GM23338 (cell line): ENCODE data around the gene MOB2. TPM values are rescaled to one million over a fixed set of nuclear protein-coding genes. Genes with fewer than 3 reads are reported as not detected.
A peak's percentile ranks its signal among the peaks of the same experiment; 100 is the strongest.

Experiments
- ATAC-seq: fragments of 200-7000 bp; cut with Tn5 transposase; 3 replicates; pipeline ENCODE4 v1.9.1; 2020
- DNase-seq: peaks from one replicate; pipeline ENCODE4 v3.0.0-alpha.2; 2015; ENCODE audit warnings: low spot score
- H2AFZ ChIP-seq: fragments of 200-600 bp; sonication (generic); 2 replicates; pipeline ENCODE4 v1.8.0; 2016; ENCODE audit warnings: antibody characterized with exemption, mild to moderate bottlenecking, moderate library complexity
- H3F3A ChIP-seq: fragments of 200-600 bp; sonication (generic); replicated peaks from 2 replicates; pipeline ENCODE4 v1.8.0; 2017; ENCODE audit warnings: antibody characterized with exemption, mixed run types, low read depth
- H3K27ac ChIP-seq: fragments of 200-600 bp; sonication (generic); 2 replicates; pipeline ENCODE4 v1.6.1; 2016; ENCODE audit warnings: low read depth
- H3K27me3 ChIP-seq: fragments of 200-600 bp; sonication (generic); 2 replicates; pipeline ENCODE4 v1.8.0; 2016; ENCODE audit warnings: mild to moderate bottlenecking, mixed run types, moderate library complexity; ENCODE audit not compliant: insufficient read depth
- H3K36me3 ChIP-seq: fragments of 200-600 bp; sonication (generic); 2 replicates; pipeline ENCODE4 v1.8.0; 2016; ENCODE audit warnings: mild to moderate bottlenecking; ENCODE audit not compliant: insufficient read depth
- H3K4me1 ChIP-seq: fragments of 200-600 bp; sonication (generic); 2 replicates; pipeline ENCODE4 v1.8.0; 2016; ENCODE audit warnings: mild to moderate bottlenecking, moderate library complexity; ENCODE audit not compliant: insufficient read depth
- H3K4me2 ChIP-seq: fragments of 200-600 bp; sonication (generic); 2 replicates; pipeline ENCODE4 v1.7.1; 2017; ENCODE audit warnings: mixed run types
- H3K4me3 ChIP-seq: fragments of 200-600 bp; sonication (generic); 2 replicates; pipeline ENCODE4 v1.6.1; 2016; ENCODE audit warnings: mixed run types
- H3K79me2 ChIP-seq: fragments of 200-600 bp; sonication (generic); replicated peaks from 2 replicates; pipeline ENCODE4 v1.8.0; 2017; ENCODE audit warnings: mild to moderate bottlenecking; ENCODE audit not compliant: insufficient read depth
- H3K9me2 ChIP-seq: fragments of 200-600 bp; sonication (generic); 2 replicates; pipeline ENCODE4 v1.8.0; 2017; ENCODE audit not compliant: insufficient read depth
- H4K20me1 ChIP-seq: fragments of 200-600 bp; sonication (generic); replicated peaks from 2 replicates; pipeline ENCODE4 v1.8.0; 2017; ENCODE audit warnings: mild to moderate bottlenecking; ENCODE audit not compliant: insufficient read depth
- H3K27ac Mint-ChIP-seq: 2 replicates; pipeline ENCODE4 v1.8.0; 2020; ENCODE audit warnings: inconsistent platforms, mild to moderate bottlenecking, moderate library complexity, mixed read lengths
- H3K27me3 Mint-ChIP-seq: 3 replicates; pipeline ENCODE4 v1.8.0; 2022; ENCODE audit warnings: low read depth, mild to moderate bottlenecking, moderate library complexity, mixed read lengths, inconsistent platforms; ENCODE audit not compliant: insufficient read depth, poor library complexity
- H3K36me3 Mint-ChIP-seq: 3 replicates; pipeline ENCODE4 v1.8.0; 2021; ENCODE audit warnings: low read depth, mild to moderate bottlenecking, inconsistent platforms, moderate library complexity, mixed read lengths
- H3K4me1 Mint-ChIP-seq: 3 replicates; pipeline ENCODE4 v1.8.0; 2020; ENCODE audit warnings: mild to moderate bottlenecking, inconsistent platforms, mixed read lengths
- H3K4me3 Mint-ChIP-seq: 3 replicates; pipeline ENCODE4 v1.8.0; 2021; ENCODE audit warnings: moderate library complexity, mild to moderate bottlenecking, inconsistent platforms, mixed read lengths
- H3K9me3 Mint-ChIP-seq: 3 replicates; pipeline ENCODE4 v1.8.0; 2020; ENCODE audit warnings: moderate library complexity, mild to moderate bottlenecking, inconsistent platforms, mixed read lengths
- CTCF ChIP-seq, 2 experiments: fragments of 200-600 bp in 1 of 2; sonication (generic) in 1 of 2; conservative IDR thresholded peaks; 2 replicates each; pipeline versions ENCODE4 v1.5.1 to v1.6.1; 2016 to 2017; ENCODE audit warnings: antibody characterized with exemption in 2 of 2, low read depth in 2 of 2, mild to moderate bottlenecking in 2 of 2, moderate library complexity in 1 of 2
- ETS1 ChIP-seq: IDR thresholded peaks from 2 replicates; pipeline ENCODE4 v1.6.1; 2016; ENCODE audit warnings: antibody characterized with exemption
- EZH2 ChIP-seq: fragments of 200-600 bp; sonication (generic); IDR thresholded peaks from one replicate; pipeline ENCODE4 v1.8.0; 2017; ENCODE audit warnings: antibody characterized with exemption, mild to moderate bottlenecking, low read depth; ENCODE audit not compliant: unreplicated experiment
- EZH2phosphoT487 ChIP-seq: fragments of 200-600 bp; sonication (generic); IDR thresholded peaks from one replicate; pipeline ENCODE4 v1.8.1; 2018; ENCODE audit warnings: antibody characterized with exemption; ENCODE audit not compliant: unreplicated experiment
- JUNB ChIP-seq: IDR thresholded peaks from one replicate; pipeline ENCODE4 v1.6.1; 2016; ENCODE audit warnings: antibody characterized with exemption; ENCODE audit not compliant: unreplicated experiment
- ZNF331 ChIP-seq: fragments of 250-450 bp; sonication (Bioruptor Pico); IDR thresholded peaks from 2 replicates; pipeline ENCODE4 v1.5.0; 2020; ENCODE audit warnings: low read depth, mild to moderate bottlenecking, moderate library complexity
- ZNF462 ChIP-seq: fragments of 250-450 bp; sonication (Bioruptor Pico); IDR thresholded peaks from 2 replicates; pipeline ENCODE4 v1.5.0; 2020; ENCODE audit warnings: mild to moderate bottlenecking, moderate library complexity
- polyA plus RNA-seq: library from polyadenylated mRNA; unstranded; fragments of >200 nt; fragmentation: Nextera tagmentation; extraction: Ambion mirVana; gene quantifications from 2 replicates; pipeline ENCODE4 v1.2.1, GENCODE V29; 2016
- total RNA-seq: library from RNA; depleted of rRNA; stranded (reverse); fragments of >200 nt; shearing (Covaris generic); gene quantifications from 2 replicates; pipeline ENCODE4 v1.2.3, GENCODE V29; 2014

Gene MOB2
- total and polyA plus RNA-seq, 2 experiments from 2014 or later: 10.1 to 19.7 TPM

GRCh38 chr11:1454576-1454975, 32.0 kb downstream of the MOB2 start:
- H3K9me3 Mint-ChIP-seq: no peaks in the 10 kb centered on the region
- H3K27me3 Mint-ChIP-seq: peaks cover 7% of the 10 kb centered on the region
- peaks cover 4% of the 10 kb centered on the region; the same call in 1 of the 3 replicates for H3K36me3 Mint-ChIP-seq
- ATAC-seq (no peak), DNase-seq (no peak)
- no peak overlapping the region for H3K27ac Mint-ChIP-seq
- Histone ChIP-seq H3K4me3 (no peak overlapping the region), H3K79me2 (no peaks in the 10 kb centered on the region), H2AFZ (no peak overlapping the region), H3K4me1 (0 out of 2 replicates have a peak, but pooled peaks cover 2% of the 10 kb centered on the region), H3K4me2 (no peak overlapping the region), H3K9me2 (no peaks in the 10 kb centered on the region), H3K27ac (no peak overlapping the region), H4K20me1 (no peaks in the 10 kb centered on the region), H3F3A (no peaks in the 10 kb centered on the region), H3K36me3 (no peaks in the 10 kb centered on the region), H3K27me3 (no peaks in the 10 kb centered on the region)
- H3K4me1 Mint-ChIP-seq: peaks cover 3% of the 10 kb centered on the region; the same call in 1 of the 3 replicates
- TF ChIP-seq JUNB: no peak
- H3K4me3 Mint-ChIP-seq: no peak overlapping the region

GRCh38 chr11:1453611-1454034, 33.0 kb downstream of the MOB2 start:
- H3K9me3 Mint-ChIP-seq: no peaks in the 10 kb centered on the region
- no peak overlapping the region for H2AFZ ChIP-seq
- no peak overlapping the region for H3K4me2 ChIP-seq
- H3K4me1 Mint-ChIP-seq: no peaks in the 10 kb centered on the region
- no peaks in the 10 kb centered on the region for H3K79me2 ChIP-seq
- H3K9me2 ChIP-seq: no peaks in the 10 kb centered on the region
- H3K27me3 ChIP-seq: no peaks in the 10 kb centered on the region
- no peak overlapping the region for H3K4me3 ChIP-seq
- DNase-seq: peak; percentile 85
- H3K27me3 Mint-ChIP-seq: peaks cover 7% of the 10 kb centered on the region
- no peaks in the 10 kb centered on the region for H3F3A ChIP-seq
- no peak overlapping the region for H3K27ac ChIP-seq
- no peak overlapping the region for H3K27ac Mint-ChIP-seq
- no peaks in the 10 kb centered on the region for H3K36me3 ChIP-seq
- TF ChIP-seq EZH2phosphoT487: no peak
- TF ChIP-seq CTCF (conservative IDR thresholded peaks at IDR 0.05; ENCODE audit: low read depth in 2 of 2): peak; percentile 26 to 62; a peak in 3 of 4 replicates
- peaks cover 4% of the 10 kb centered on the region; the same call in 1 of the 3 replicates for H3K36me3 Mint-ChIP-seq
- H3K4me1 ChIP-seq: 0 out of 2 replicates have a peak, but pooled peaks cover 2% of the 10 kb centered on the region
- no peaks in the 10 kb centered on the region; the same call in 1 of the 2 replicates for H4K20me1 ChIP-seq
- H3K4me3 Mint-ChIP-seq: no peak overlapping the region
- ATAC-seq: peak; percentile 86

GRCh38 chr11:1452744-1453143, 33.8 kb downstream of the MOB2 start:
- no peaks in the 10 kb centered on the region for H3K27me3 ChIP-seq
- H3K4me3 ChIP-seq: no peak overlapping the region
- no peaks in the 10 kb centered on the region; the same call in 1 of the 2 replicates for H4K20me1 ChIP-seq
- Mint-ChIP-seq H3K9me3 (no peaks in the 10 kb centered on the region), H3K27me3 (peaks cover 7% of the 10 kb centered on the region), H3K27ac (no peak overlapping the region), H3K4me3 (no peak overlapping the region), H3K4me1 (no peaks in the 10 kb centered on the region), H3K36me3 (peaks cover 4% of the 10 kb centered on the region; the same call in 1 of the 3 replicates)
- H3K36me3 ChIP-seq: no peaks in the 10 kb centered on the region
- H3F3A ChIP-seq: no peaks in the 10 kb centered on the region
- DNase-seq: no peak
- no peak overlapping the region for H3K27ac ChIP-seq
- H3K4me2 ChIP-seq: no peak overlapping the region
- H3K4me1 ChIP-seq: no peaks in the 10 kb centered on the region
- H2AFZ ChIP-seq: no peak overlapping the region
- no peak for ATAC-seq
- no peaks in the 10 kb centered on the region for H3K79me2 ChIP-seq
- H3K9me2 ChIP-seq: no peaks in the 10 kb centered on the region
- TF ChIP-seq ZNF462 (CRISPR knock-in tag) (no peak), EZH2 (no peak), ZNF331 (CRISPR knock-in tag) (no peak), ETS1 (no peak)
